Upper lobe of left lung (tissue), 6 donors: Measurements from ENCODE around the gene CTBP2. TPM values are rescaled to one million over a fixed set of nuclear protein-coding genes. Genes with fewer than 3 reads are reported as not detected.

ENCODE experiments used
- ATAC-seq, 2 donors: fragments of 200-7000 bp; cut with Tn5 transposase; one replicate each; pipeline ENCODE4 v1.9.1; 2022; ENCODE audit warnings: mild to moderate bottlenecking in 2 of 2, moderate library complexity in 2 of 2; ENCODE audit not compliant: low FRiP score in 2 of 2
- DNase-seq, 2 donors: peaks; one replicate each; pipeline ENCODE4 v3.0.0-alpha.2; 2019 to 2020
- H3K27ac ChIP-seq, 4 donors: fragments of 200-600 bp; sonication (generic); one replicate each; pipeline ENCODE4 v1.5.1; 2016 to 2019
- H3K27me3 ChIP-seq, 4 donors: fragments of 200-600 bp; sonication (generic); one replicate each; pipeline ENCODE4 v1.5.1; 2017 to 2019
- H3K36me3 ChIP-seq, 4 donors: fragments of 200-600 bp; sonication (generic); one replicate each; pipeline ENCODE4 v1.5.1; 2016 to 2019
- H3K4me1 ChIP-seq, 4 donors: fragments of 200-600 bp; sonication (generic); one replicate each; pipeline ENCODE4 v1.5.1; 2018 to 2019
- H3K4me3 ChIP-seq, 4 donors: fragments of 200-600 bp; sonication (generic); one replicate each; pipeline ENCODE4 v1.5.1; 2017 to 2019; ENCODE audit warnings: mild to moderate bottlenecking in 2 of 4, moderate library complexity in 1 of 4
- H3K9me3 ChIP-seq, 4 donors: fragments of 200-600 bp; sonication (generic); one replicate each; pipeline ENCODE4 v1.5.1; 2018 to 2019
- EP300 ChIP-seq, 4 donors: sonication (generic); formaldehyde crosslinking; IDR thresholded peaks; one replicate each; pipeline ENCODE4 v1.5.1; 2017; ENCODE audit warnings: antibody characterized with exemption in 4 of 4, control low read depth in 2 of 4
- POLR2A ChIP-seq, 4 donors: fragments of 450-650 bp; IDR thresholded peaks; one replicate each; pipeline ENCODE4 v1.5.1; 2016 to 2017; ENCODE audit warnings: antibody characterized with exemption in 4 of 4, mild to moderate bottlenecking in 2 of 4
- POLR2AphosphoS5 ChIP-seq, 2 donors: sonication (generic); formaldehyde crosslinking; IDR thresholded peaks; one replicate each; pipeline ENCODE4 v1.5.1; 2017; ENCODE audit warnings: antibody characterized with exemption in 2 of 2
- WGBS, 2 donors: methylation state at CpG; one replicate each; pipeline ENCODE4 v1.1.5; 2017 to 2018; 5-methylcytosine and 5-hydroxymethylcytosine counted together
- total RNA-seq, 6 donors: library from RNA; depleted of rRNA in 4 of 6; stranded (reverse); fragments of >200 nt in 4 of 6; gene quantifications; one replicate each; pipeline versions ENCODE4 v1.1.0 to v1.2.1, GENCODE V29; 2016 to 2021
- TF ChIP-seq, protein P1 (sequence below), 6 experiments: fragments of 450-650 bp in 4 of 6; fragments of 200-600 bp in 2 of 6; sonication (generic) in 2 of 6; IDR thresholded peaks; one replicate each; pipeline ENCODE4 v1.5.1; 2016 to 2019; ENCODE audit warnings: antibody characterized with exemption in 6 of 6
- donor health status: DM: no; HTN: no; CAD: no; lungs with moderate emphysema.
- donor health status: DM: no; HTN: yes; CAD: no; lungs with severe emphysema.

The CTBP2 gene
- total RNA-seq, 6 donors from 2014 or later = 47.1 to 82.5 (median 59.7) TPM

- H3K27me3 ChIP-seq = no peaks in the 10 kb centered on the region
- DNase-seq (peak in 1 of 2 donors; percentile 44), ATAC-seq (peak; percentile 70 to 84)
- 15 to 18% methylated on average over 19 to 20 of the region's 20 CpGs for WGBS, 2 donors
- peak overlapping the region; percentile 80 to 94 (median 88) for H3K27ac ChIP-seq
- peaks cover 78 to 86% (median 81%) of the 10 kb centered on the region in 4 donors for H3K4me1 ChIP-seq
- no peak overlapping the region for H3K4me3 ChIP-seq
- no peaks in the 10 kb centered on the region for H3K9me3 ChIP-seq
- TF ChIP-seq POLR2A (IDR thresholded peaks at IDR 0.05) (no peak), POLR2AphosphoS5 (IDR thresholded peaks at IDR 0.05) (peak; percentile 51 to 61), EP300 (IDR thresholded peaks at IDR 0.05) (peak in 2 of 4 donors; percentile 38 to 47)
- TF ChIP-seq, protein P1, sequence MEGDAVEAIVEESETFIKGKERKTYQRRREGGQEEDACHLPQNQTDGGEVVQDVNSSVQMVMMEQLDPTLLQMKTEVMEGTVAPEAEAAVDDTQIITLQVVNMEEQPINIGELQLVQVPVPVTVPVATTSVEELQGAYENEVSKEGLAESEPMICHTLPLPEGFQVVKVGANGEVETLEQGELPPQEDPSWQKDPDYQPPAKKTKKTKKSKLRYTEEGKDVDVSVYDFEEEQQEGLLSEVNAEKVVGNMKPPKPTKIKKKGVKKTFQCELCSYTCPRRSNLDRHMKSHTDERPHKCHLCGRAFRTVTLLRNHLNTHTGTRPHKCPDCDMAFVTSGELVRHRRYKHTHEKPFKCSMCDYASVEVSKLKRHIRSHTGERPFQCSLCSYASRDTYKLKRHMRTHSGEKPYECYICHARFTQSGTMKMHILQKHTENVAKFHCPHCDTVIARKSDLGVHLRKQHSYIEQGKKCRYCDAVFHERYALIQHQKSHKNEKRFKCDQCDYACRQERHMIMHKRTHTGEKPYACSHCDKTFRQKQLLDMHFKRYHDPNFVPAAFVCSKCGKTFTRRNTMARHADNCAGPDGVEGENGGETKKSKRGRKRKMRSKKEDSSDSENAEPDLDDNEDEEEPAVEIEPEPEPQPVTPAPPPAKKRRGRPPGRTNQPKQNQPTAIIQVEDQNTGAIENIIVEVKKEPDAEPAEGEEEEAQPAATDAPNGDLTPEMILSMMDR (IDR thresholded peaks at IDR 0.05) = no peak
- H3K36me3 ChIP-seq = peaks cover 0 to 1% (median 0%) of the 10 kb centered on the region in 4 donors
Measured at GRCh38 chr10:125057158-125058001, 103.0 kb downstream of the CTBP2 start.

- peak overlapping the region; percentile 80 to 94 (median 88) for H3K27ac ChIP-seq
- 73 to 83% methylated on average over 18 to 21 of the region's 21 CpGs for WGBS, 2 donors
- H3K4me3 ChIP-seq = no peak overlapping the region
- H3K27me3 ChIP-seq = no peaks in the 10 kb centered on the region
- no peak for ATAC-seq
- no peak for TF ChIP-seq POLR2AphosphoS5 (IDR thresholded peaks at IDR 0.05)
- TF ChIP-seq EP300 (IDR thresholded peaks at IDR 0.05) = no peak
- no peak for TF ChIP-seq POLR2A (IDR thresholded peaks at IDR 0.05)
- DNase-seq = no peak
- peaks cover 0 to 6% (median 0%) of the 10 kb centered on the region in 4 donors for H3K36me3 ChIP-seq
- H3K9me3 ChIP-seq = no peaks in the 10 kb centered on the region
- peaks cover 68 to 77% (median 74%) of the 10 kb centered on the region in 4 donors for H3K4me1 ChIP-seq
Measured at GRCh38 chr10:125056161-125057132, 103.9 kb downstream of the CTBP2 start.

DNA sequence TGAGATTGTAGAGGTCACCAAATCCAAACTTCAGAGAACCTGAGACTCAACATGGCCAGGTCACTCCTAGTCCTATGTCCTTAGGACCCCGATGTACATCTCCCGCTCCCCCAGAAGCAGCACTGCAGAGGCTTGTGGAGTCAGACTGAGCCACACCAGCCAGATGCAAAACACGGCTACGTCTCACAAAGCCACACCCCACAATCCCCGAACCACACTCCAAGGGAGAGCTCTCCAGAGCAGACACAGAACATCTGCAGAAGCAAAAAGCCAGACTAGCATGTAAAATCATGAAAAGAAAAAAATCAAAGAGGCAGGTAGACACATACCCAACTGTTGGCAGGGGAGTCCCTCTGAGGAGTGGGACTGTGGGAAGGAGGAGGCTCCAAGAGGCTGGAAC, 104.9 kb downstream of the CTBP2 start:
- Histone ChIP-seq H3K27ac (peak overlapping the region; percentile 80 to 94 (median 88)), H3K36me3 (peaks cover 0 to 6% (median 0%) of the 10 kb centered on the region in 4 donors), H3K4me1 (peaks cover 62 to 72% (median 66%) of the 10 kb centered on the region in 4 donors), H3K9me3 (no peaks in the 10 kb centered on the region), H3K27me3 (no peaks in the 10 kb centered on the region), H3K4me3 (no peak overlapping the region)
- no peak for DNase-seq
- WGBS, 2 donors = 65 to 71% methylated on average over 5 of the region's 5 CpGs
- TF ChIP-seq POLR2AphosphoS5 (IDR thresholded peaks at IDR 0.05) (no peak), EP300 (IDR thresholded peaks at IDR 0.05) (no peak), POLR2A (IDR thresholded peaks at IDR 0.05) (no peak)
- TF ChIP-seq, protein P1 (IDR thresholded peaks at IDR 0.05) = no peak
- no peak for ATAC-seq

DNA sequence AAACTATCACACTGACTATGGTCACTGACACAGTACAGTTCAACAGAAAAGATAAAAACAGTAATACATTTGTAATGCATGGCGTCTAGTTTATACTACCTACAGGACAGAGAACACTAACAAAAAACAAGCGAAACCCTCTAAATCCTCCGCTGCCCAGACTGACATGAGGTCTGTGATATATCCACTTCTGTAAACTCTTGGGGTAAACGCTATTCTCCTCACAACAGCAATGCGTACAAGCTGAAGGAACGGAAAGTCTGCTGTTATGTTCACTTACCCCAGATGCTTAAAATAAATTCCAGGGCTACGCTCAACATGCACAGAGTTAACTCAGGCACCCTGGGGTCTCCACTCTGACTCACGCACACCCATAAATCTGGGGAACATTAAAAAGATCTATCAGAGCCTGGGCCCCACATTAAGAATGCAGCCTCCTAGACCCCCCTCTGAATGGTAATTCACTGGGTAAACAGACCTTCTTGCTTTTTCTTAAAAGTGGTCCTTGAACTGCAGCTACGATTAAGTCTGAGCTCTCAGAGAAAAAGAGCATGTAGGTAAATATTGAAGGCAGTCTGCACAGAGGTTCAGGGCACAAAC, 105.6 kb downstream of the CTBP2 start:
- no peak for ATAC-seq
- Histone ChIP-seq H3K4me3 (no peak overlapping the region), H3K27me3 (no peaks in the 10 kb centered on the region), H3K4me1 (peaks cover 62 to 72% (median 67%) of the 10 kb centered on the region in 4 donors), H3K9me3 (no peaks in the 10 kb centered on the region), H3K27ac (peak overlapping the region; percentile 80 to 94 (median 88)), H3K36me3 (peaks cover 0 to 6% (median 0%) of the 10 kb centered on the region in 4 donors)
- 83% methylated on average over 9 of the region's 9 CpGs for WGBS, 2 donors
- TF ChIP-seq EP300 (IDR thresholded peaks at IDR 0.05) (no peak), POLR2A (IDR thresholded peaks at IDR 0.05) (no peak), POLR2AphosphoS5 (IDR thresholded peaks at IDR 0.05) (no peak)
- TF ChIP-seq, protein P1 (IDR thresholded peaks at IDR 0.05) = no peak
- DNase-seq = no peak
